GM18499 (cell line): ENCODE results near the gene GFER.
"Not testable (repeated sequence)": the region's sequence is repeated elsewhere in the genome, so short reads cannot be mapped to it uniquely, and the experiment has no call there.

Experiments
- ATAC-seq: cut with Tn5 transposase; IDR thresholded peaks from one replicate; pipeline ENCODE4 v1.9.1; 2021; ENCODE audit warnings: moderate number of reproducible peaks; ENCODE audit not compliant: insufficient read depth, unreplicated experiment

GFER gene

DNA sequence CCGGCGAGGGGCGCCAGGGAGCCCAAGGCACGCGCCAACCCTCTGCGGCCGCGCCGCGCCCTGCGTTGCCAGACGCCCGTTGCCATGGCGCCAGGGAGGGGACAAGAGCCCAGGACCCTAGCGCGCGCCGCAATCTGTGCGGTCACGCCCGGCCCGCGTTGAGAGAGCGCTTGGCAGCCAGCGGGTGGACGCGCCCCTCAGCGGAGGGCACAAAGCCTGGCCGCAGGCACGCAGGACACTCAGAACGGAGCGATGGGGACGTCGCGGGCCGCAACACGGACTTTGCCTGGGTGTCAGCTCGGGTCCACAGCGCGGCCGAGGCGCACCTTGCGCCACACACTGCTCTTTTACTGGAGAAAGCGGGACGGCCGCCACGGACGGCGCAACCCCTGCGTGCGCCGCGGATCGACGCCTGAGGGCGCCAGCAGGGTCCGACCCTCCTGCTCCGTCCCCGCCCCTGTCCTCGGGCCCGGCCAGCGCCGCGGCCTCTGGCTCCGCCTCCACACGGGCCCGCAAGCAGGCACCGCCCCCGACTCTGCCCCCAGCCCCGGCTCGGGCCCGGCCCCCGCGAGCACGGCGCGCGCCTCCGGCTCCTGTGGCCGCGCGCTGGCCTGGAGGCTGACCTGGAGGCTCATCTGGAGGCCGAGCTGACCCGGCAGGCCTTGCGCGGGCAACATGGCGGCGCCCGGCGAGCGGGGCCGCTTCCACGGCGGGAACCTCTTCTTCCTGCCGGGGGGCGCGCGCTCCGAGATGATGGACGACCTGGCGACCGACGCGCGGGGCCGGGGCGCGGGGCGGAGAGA lies at the start of gene GFER:
Gene GFER (plus strand): TSS at position 650 of the 803 bp plus-strand sequence. CDS start 26 bp downstream, at position 676.
- ATAC-seq = no peak

DNA sequence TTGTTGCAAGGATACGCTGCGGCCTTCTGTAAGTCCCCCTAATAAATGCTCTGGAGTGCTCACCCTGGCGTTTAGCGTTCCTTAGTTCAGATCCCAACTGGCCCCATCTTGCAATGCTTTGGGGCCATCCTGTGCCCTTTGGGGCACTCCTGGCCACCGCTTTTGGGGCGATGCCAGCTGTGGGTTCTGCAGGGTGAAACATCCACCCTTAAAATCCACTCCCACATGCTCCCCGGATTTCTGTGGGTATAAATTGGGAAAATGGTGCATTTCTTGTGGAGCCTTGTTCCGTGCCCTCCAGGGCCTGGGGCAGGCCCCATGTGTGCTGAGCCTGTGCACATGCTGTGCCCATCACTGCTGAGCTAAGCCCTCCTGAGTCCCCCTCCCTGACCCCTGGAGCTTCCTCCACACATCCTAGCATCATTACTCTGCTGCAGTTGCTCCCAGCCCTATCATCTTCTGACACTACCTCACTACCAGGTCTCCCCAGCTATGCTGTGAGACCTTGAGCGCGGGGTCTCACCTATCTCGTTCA lies 47.0 kb upstream of the GFER start:
- no peak for ATAC-seq

DNA sequence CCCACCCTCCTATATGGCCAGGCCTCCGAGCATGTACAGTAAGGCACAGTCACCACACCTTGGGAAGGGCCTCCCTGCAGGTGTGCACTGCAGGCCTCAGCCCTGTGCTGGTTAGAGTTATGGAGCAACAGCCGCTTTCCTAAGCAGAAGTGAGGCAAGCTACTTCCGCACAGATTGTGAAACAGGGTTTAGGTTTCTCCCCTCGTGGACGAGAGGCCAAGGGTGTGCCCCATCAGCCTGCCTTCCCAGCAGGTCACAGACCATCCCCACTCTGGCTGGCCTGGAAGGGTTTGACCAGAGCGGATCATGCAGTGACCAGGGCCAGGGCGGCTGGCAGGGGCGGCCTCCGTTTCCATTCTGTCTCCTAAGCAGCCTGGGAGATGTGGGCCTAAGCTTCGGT lies 45.7 kb upstream of the GFER start:
- ATAC-seq = no peak

DNA sequence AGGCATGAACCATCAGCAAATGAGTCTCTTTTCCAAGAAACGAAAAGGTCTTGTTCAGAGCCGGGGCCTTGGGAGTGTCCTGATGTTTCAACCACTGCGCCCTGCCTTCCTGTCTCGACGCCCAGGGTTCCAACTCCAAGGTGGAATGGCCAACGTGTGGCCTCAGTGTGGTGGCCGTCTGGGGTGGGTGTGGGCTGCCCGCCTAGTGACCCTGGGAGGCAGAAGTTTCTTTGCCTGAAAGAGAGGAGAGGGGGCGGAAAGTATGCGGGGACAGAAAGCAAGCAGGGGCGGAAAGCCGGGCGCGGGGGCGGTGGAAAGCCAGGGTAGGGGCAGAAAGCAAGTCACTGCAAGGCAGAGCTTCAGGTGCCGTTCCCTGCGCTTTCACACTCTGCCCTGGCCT lies 45.1 kb upstream of the GFER start:
- no peak for ATAC-seq

DNA sequence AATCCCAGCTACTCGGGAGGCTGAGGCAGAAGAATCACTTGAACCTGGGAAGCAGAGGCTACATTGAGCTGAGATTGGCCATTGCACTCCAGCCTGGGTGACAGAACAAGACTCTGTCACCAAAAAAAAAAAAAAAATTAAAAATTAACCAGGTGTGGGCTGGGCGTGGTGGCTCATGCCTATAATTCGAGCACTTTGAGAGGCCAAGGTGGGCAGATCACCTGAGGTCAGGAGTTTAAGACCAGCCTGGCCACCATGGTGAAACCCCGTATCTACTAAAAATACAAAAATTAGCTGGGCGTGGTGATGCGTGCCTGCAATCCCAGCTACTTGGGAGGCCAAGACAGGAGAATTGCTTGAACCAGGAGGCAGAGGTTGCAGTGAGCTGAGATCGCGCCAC lies 44.2 kb upstream of the GFER start:
- ATAC-seq = not testable (repeated sequence)

DNA sequence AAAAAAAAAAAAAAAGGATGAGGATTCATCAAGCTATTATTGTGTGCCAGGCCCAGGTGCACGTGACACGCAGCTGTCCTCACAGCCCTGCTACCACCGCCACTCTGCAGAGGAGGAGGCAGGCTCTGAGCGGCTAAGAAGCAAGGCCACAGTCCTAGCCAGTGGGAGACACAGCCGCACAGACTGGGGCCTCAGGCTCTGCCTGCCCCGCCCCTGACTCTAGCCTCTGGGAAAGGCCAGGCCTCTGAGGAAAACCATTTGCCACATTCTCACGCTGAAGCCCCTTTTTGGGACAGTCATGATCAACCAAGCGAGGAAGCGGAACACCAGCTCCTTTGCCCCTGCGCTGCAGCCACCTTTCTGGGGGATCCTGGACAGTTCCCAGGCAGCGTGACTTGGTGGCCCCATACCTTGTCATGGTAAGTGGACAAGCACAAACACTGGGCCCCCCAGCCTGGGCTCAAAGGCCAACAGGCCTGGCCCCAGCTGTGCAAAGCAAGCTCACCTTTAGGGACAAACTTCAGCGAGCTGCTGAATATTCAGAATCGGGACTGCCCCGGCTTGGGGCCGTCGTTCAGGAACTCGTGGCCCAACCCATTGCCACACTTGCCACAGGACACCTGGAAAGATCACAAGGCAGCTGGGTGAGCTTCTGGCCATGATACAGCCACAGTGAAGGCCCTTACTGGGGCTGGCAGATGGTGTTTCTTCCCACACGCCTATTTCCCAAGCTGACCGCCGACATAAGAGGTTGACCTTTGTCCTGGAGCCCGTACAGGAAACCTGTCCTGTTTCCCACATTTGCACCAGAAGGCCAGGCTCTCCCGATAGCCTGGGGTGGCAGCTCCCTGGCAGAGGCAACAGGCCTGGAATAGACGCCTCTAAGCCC lies 43.5 kb upstream of the GFER start:
- no peak for ATAC-seq

DNA sequence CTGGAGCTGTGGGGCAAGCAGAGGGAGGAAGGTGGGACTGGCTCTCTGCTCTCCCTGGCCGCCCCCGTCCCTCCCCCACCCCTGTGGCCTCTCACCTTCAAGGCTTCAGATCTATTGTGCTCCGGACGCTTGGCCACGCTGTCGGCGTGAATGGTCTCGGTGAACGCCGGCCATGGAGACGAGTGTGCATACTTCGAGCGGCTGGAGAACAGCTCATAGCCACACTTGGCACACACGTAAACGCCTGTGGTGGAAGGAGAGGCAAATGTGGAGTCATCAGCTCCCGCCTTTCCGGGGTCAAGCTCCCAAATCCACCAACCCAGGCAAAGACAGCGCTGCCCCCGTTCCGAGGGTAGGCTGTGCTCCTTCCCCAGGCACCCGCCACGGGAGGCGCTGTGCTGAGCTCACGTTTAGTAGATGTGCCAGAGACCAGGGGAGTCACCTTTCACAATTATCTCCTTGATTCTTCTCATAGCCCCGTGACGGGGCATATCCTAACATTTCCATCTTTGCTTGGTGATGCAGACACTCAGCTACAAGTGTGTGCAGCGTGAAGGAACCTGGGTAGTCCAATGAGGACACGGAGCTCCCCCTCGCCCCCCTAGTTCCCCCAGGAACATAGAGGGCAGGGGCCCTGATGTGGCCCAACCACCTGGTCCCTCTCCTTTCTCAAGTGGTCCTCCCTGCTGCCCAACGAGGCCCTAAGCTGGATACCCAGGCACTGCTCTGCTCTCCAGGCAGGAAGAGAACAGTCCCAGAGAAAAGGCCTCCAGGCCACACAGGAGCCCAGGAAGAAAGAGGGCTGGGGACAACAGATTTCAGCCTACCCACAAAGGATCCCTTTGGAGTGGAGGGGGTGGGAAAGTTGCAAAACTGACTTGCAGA lies 42.6 kb upstream of the GFER start:
- ATAC-seq = no peak

DNA sequence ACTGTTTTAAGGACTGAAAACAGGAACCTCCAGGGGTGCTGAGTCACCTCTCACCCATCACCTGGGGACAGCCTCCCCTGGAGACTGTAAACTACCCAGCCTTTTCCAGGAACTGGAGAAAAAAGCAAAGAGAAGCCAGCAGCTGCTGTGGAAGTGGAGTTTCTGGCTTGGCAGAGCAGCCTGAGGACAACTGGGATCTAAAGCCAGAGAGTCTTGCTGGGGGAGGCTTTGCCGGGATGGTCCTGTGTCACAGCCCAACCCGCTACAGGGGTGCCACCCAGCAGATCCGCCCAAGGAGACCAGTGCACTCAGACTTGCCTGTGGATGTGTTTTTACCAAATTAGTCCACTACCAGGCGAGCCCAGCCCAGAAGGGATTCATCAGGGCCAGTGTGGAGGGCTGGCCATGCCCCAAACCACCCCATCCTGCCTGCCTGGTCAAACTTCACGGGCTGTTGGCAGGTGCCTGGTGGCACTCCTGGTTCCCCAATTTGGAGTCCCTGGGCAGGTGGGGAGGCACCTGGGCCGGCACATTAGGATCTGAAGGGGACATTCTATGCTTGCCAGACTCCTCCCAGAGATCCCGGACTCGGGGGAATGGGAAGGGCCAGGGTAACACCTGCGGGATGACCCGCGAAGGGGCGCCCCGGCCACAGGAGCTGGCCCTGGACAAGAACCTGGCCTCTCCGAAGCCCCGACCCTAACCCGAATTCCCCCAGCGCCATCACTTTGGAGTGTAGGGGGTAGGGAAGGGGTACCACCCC lies 41.8 kb upstream of the GFER start:
- no peak for ATAC-seq

DNA sequence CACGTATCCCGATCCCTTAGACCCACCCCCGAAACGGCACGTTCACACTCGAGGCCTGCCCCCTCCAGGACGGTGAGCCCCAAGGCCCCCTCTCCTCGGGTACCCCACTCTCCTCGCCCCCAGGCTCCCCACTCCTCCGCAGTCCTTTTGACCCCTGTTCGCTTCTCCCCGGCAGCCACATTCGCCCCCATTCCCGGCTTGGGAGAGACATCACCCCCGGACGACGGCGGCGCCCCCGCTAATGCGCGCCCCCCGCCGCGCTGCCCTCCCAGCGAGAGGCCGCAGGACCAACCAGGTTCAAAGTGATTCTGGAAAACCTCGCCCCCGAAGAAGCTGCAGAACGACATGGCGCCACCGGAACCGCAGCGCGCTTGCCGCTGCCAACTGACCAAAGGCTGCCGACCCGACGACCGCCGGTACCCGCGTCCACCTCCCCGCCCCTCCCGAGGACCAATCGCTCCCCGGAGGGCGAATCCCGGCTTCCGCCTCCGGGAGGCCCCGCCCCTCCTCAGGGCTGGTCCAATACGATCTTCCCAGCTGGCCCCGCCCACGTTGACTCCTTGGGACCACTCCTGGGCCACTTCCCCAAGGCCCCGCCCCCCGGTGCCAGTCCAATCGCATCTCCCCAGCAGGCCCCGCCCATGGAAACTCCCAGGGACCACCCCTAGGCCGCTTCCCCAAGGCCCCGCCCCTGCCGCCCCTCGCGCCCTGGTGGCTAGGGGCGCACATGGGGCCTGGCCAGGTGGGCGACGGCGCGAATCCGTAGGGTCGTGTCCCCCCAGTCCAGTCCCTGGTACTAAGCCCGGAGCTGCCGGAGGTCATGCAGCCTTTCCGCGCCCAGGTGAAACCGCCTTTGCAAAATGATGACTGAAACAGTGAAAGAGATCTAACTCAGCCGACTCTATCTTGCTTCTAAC lies 40.9 kb upstream of the GFER start, which contains the start of gene MSRB1:
Gene MSRB1 (minus strand): TSS at position 390 of the 917 bp plus-strand sequence. CDS start 43 bp downstream, at position 347.
- ATAC-seq = no peak

DNA sequence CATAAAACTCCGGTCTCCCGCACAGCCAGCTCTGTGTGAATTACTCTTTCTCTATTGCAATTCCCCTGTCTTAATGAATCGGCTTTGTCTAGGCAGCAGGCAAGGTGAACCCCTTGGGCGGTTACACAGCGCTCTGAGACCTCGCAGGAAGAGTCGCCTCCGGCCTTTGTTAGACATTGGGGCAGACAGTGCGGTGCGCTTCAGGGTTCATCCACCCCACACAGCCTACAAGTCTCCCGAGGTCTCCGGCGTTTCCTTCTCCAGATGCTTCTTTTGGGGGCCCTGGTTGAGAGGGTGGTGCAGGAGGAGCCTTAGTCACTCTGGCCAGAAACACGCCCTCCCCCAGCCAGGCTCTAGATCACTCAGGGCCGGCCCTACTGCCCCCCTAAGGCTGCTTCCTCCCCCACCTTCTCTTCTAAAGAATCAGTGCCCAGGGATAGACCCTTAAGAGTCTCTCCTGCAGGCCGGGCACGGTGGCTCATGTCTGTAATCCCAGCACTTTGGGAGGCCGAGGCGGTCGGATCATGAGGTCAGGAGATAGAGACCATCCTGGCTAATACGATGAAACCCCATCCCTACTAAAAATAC lies 39.3 kb upstream of the GFER start:
- no peak for ATAC-seq

DNA sequence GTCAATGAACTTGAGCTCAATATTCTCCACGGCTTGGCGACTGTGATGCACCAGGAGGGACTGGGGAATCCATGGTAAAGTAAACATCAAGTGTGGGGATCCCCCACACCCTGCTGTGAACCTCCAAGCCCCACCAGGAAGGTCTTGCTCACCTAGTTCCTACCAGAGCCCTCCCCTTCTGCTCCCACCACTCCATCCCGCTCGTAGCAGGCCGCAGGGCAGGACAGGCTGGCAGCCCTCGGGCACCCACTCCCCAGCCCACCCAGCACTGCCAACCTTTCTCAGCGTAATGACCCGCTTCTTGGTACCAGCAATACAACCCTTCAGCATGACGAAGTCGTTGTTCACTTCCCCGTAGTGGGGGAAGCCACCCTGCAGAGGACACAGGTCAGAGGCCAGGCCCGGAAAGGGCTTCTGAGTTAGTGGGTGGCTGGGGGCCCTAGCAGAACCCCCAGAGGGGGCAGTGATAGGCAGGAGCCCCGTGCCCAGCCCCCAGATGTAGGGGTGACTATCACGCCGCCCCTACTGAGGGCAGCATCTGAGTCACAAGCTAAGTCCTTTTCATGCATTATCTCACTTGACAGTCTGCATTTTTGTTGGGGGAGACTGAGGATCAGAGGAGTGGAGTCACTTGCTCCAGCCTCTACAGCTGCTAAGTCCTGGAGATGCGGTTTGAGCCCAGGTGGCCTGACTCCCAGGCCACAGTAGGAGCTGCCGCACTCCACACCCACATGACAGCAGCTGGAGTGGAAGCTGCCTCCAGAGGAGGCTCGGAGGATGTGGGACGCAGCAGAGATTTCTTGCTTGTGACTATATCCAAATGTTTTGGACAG lies 38.2 kb upstream of the GFER start:
- ATAC-seq = no peak

DNA sequence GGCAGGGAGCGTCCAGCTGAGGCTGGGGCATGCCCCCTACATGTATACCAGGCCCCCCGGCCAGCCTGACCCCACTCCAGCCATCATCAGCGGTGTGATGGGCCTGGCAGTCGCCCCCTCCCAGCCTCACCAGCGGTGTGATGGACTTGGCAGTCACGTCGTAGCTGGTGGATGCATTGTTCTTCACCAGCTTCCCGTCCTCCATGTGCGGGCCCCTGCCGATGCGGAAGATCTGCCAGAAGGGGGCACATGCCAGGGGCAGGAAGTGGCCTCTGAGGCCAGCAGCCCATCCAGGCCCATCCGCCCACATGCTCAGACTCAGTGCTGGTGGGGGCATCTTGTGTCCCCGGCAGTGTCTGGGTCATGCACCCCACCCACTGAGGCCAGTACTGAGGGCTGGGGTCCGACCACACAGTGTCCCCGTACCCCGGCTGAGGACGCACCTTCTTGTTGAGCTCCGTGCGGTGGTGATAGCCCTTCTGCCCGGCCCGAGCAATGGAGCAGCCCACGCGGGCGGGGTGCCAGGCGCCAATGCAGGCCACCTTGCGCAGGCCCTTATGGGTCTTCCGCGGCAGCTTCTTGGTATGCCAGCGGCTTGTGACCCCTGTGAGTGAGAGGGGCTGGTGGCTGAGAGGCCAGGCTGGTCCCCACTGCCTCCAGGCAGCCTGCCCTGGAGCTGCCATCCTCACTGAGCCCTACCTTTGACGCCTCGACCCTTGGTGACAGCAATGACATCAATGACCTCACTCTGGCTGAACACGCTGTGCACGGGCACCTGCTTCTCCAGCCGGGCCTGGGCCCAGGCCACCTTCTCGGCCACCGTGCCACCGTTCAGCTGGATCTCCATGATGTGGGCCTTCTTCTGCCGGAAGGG lies 37.3 kb upstream of the GFER start:
- ATAC-seq = no peak

DNA sequence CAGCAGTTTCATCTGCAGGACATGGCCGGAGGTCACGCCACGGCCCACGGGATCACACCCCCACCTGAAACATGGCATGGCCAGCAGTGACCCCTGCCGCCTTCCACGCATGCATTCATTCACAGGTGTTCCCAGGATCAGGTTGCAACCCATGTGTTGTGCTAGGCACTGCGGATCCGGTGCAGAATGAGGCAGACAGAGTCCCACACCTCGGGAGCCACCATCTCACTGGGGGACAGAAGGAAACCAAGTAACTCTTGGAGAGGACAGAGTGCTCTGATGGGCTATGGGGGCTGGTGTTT lies 36.7 kb upstream of the GFER start:
- no peak for ATAC-seq

DNA sequence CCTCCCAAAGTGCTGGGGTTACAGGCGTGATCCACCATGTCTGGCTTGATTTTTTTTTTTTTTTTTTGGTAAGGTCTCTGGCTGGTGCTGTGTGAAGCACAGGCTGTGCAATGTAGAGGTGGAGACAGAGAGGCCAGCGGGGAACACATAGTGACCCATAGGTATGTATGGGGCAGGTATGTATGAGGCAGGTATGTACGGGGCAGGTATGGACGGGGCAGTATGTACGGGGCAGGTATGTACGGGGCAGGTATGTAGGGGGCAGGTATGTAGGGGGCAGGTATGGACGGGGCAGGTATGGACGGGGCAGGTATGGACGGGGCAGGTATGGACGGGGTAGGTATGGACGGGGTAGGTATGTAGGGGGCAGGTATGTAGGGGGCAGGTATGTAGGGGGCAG lies 34.5 kb upstream of the GFER start:
- ATAC-seq = no peak

DNA sequence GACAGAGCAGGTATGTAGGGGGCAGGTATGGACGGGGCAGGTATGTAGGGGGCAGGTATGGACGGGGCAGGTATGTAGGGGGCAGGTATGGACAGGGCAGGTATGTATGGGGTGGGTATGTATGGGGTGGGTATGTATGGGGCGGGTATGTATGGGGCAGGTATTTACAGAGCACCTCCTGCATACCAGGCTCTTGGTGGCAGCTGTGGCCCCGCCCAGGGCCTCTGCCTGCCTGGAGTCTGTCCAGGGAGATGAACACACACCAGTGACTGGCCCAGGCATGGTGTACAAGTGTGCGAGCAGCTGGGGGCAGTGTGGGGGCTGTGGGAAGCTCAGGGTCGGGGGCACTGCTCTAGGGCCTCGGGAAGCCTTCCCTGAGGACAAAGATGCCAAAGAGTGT lies 33.9 kb upstream of the GFER start:
- ATAC-seq = no peak

DNA sequence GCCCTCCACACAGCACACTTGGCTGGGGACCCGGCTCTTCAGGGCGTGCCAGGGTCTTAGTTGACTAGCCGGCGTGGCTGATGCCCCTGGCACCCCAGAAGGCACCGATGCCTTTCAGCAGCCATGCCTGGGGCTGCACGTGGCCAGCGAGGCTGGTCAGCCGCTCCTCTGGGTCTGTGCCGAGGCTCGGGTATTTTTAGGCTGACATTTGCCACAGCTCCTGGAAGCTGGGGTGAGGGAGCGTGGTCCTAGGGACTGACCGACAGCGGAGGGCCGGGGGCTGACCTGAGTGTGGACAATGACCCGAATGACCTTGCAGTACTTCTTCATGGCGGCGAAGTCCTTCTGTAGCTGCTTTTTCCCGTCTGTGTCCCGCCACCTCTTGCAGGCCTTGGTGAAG lies 33.4 kb upstream of the GFER start:
- ATAC-seq = no peak
